Keratinocyte (primary cell): ENCODE measurements around the gene SLC12A3. TPM values are rescaled to one million over a fixed set of nuclear protein-coding genes. Genes with fewer than 3 reads are reported as not detected.

Experiments
- DNase-seq: peaks from one replicate; pipeline ENCODE4 v3.0.0-alpha.2; 2011; ENCODE audit warnings: low read depth, missing footprints, low spot score
- FAIRE-seq: peaks from 2 replicates; lab custom pipeline; 2011; peaks lifted over from hg19 to GRCh38; lab: Jason Lieb, UNC
- H2AFZ ChIP-seq: 2 replicates; pipeline ENCODE4 v1.6.0; 2012; ENCODE audit warnings: low read length, control low read depth, inconsistent platforms; ENCODE audit not compliant: control insufficient read depth
- H3K27ac ChIP-seq: 2 replicates; pipeline ENCODE4 v1.5.1; 2011; ENCODE audit warnings: low read length; ENCODE audit not compliant: control insufficient read depth, insufficient read depth
- H3K27me3 ChIP-seq: 3 replicates; pipeline ENCODE4 v1.6.0; 2011; ENCODE audit warnings: low read length; ENCODE audit not compliant: control insufficient read depth, insufficient read depth; ENCODE audit errors: extremely low read depth
- H3K36me3 ChIP-seq, 2 experiments: 2 replicates in 1 of 2; 3 replicates in 1 of 2; pipeline ENCODE4 v1.5.1; 2011; ENCODE audit warnings: low read length in 2 of 2, mild to moderate bottlenecking in 1 of 2; ENCODE audit not compliant: control insufficient read depth in 2 of 2, insufficient read depth in 2 of 2; ENCODE audit errors: extremely low read depth in 1 of 2
- H3K4me1 ChIP-seq: 3 replicates; pipeline ENCODE4 v1.5.1; 2011; ENCODE audit warnings: low read length; ENCODE audit not compliant: control insufficient read depth, insufficient read depth; ENCODE audit errors: extremely low read depth
- H3K4me2 ChIP-seq: 3 replicates; pipeline ENCODE4 v1.6.0; 2011; ENCODE audit warnings: low read depth, low read length; ENCODE audit not compliant: control insufficient read depth, insufficient read depth; ENCODE audit errors: extremely low read depth
- H3K4me3 ChIP-seq, 3 experiments: fragments of 200-600 bp in 1 of 3; sonication (generic) in 1 of 3; 2 replicates in 2 of 3; 3 replicates in 1 of 3; pipeline ENCODE4 v1.5.1; 2011 to 2016; ENCODE audit warnings: low read length in 3 of 3, mild to moderate bottlenecking in 3 of 3, control low read depth in 2 of 3, inconsistent platforms in 1 of 3, low read depth in 1 of 3, mixed read lengths in 1 of 3, mixed run types in 1 of 3, moderate library complexity in 1 of 3; ENCODE audit not compliant: control insufficient read depth in 2 of 3, insufficient read depth in 2 of 3; ENCODE audit errors: extremely low read depth in 1 of 3
- H3K79me2 ChIP-seq: 2 replicates; pipeline ENCODE4 v1.6.0; 2012; ENCODE audit warnings: low read length; ENCODE audit not compliant: control insufficient read depth, insufficient read depth
- H3K9ac ChIP-seq: 3 replicates; pipeline ENCODE4 v1.6.0; 2011; ENCODE audit warnings: low read length; ENCODE audit not compliant: control insufficient read depth, insufficient read depth; ENCODE audit errors: extremely low read depth
- H3K9me1 ChIP-seq: 3 replicates; pipeline ENCODE4 v1.6.0; 2011; ENCODE audit warnings: low read length; ENCODE audit not compliant: control insufficient read depth, insufficient read depth; ENCODE audit errors: extremely low read depth
- H3K9me3 ChIP-seq: 2 replicates; pipeline ENCODE4 v1.5.1; 2012; ENCODE audit warnings: low read depth, low read length; ENCODE audit not compliant: control insufficient read depth
- H4K20me1 ChIP-seq: 3 replicates; pipeline ENCODE4 v1.6.0; 2011; ENCODE audit warnings: low read length; ENCODE audit not compliant: control insufficient read depth, insufficient read depth; ENCODE audit errors: extremely low read depth
- EZH2 ChIP-seq: IDR thresholded peaks from one replicate; pipeline ENCODE4 v1.6.1; 2012; ENCODE audit warnings: inconsistent platforms, mild to moderate bottlenecking, low read length, moderate library complexity
- dilution Hi-C: fragments of 300-500 bp; cut with MboI; formaldehyde crosslinking; loops from one replicate; pipeline ENCODE4 v1.7.0; 2020; ENCODE audit warnings: low sequenced_read_pairs; ENCODE audit not compliant: extremely low pct_ligation_motif_present
- polyA plus RNA-seq, 5 experiments: library from polyadenylated mRNA; depleted of rRNA in 3 of 5; stranded (reverse) in 3 of 5; stranded (forward) in 1 of 5; unstranded in 1 of 5; fragments of >200 nt; gene quantifications; 1 replicate in 1 of 5; 2 replicates in 3 of 5; 3 replicates in 1 of 5; pipeline versions ENCODE4 v1.2.1 to v1.2.3, GENCODE V29; 2011 to 2012; ENCODE audit warnings: missing spikeins in 2 of 5, low read depth in 1 of 5, low replicate concordance in 1 of 5
- TF ChIP-seq, protein P1 (sequence below), 3 experiments: IDR thresholded peaks in 1 of 3; conservative IDR thresholded peaks in 1 of 3; optimal IDR thresholded peaks in 1 of 3; 2 replicates in 2 of 3; 3 replicates in 1 of 3; pipeline versions ENCODE3 to v1.5.1; 2011; ENCODE audit warnings: low read length in 3 of 3, mild to moderate bottlenecking in 3 of 3, moderate library complexity in 2 of 3, control low read depth in 1 of 3, inconsistent platforms in 1 of 3; ENCODE audit not compliant: insufficient read depth in 2 of 3; ENCODE audit errors: extremely low read depth in 1 of 3

The SLC12A3 gene
- polyA plus RNA-seq, 1 donor (not counting 4 experiments of a cell fraction or from before 2014, with no cell fraction given) = not detected

DNA sequence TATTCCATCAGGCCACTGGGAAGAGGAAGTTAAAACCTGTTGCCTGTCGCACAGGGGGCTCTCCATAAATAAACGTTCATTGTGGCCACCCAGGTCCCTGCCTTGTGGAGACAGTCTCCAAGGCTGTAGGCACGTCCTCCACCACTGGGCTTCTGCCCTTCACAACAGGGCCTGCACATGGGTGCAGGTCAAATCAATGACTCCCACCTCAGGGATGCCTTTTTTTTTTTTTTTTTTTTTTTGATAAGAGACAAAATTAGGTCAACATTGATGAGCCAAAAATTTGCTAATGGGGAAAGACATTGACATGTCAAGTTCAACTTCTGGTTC lies 12.6 kb upstream of the SLC12A3 start:
- Histone ChIP-seq H3K4me3 (no peak overlapping the region), H2AFZ (no peak overlapping the region), H3K4me1 (peaks cover 37% of the 10 kb centered on the region), H3K4me2 (no peak overlapping the region), H3K9me1 (no peaks in the 10 kb centered on the region), H3K36me3 (no peaks in the 10 kb centered on the region), H3K79me2 (no peaks in the 10 kb centered on the region), H3K27ac (no peak overlapping the region), H3K9ac (no peak overlapping the region), H3K27me3 (no peaks in the 10 kb centered on the region), H4K20me1 (no peaks in the 10 kb centered on the region), H3K9me3 (no peaks in the 10 kb centered on the region)
- DNase-seq (no peak), FAIRE-seq (no peak)
- TF ChIP-seq, protein P1, sequence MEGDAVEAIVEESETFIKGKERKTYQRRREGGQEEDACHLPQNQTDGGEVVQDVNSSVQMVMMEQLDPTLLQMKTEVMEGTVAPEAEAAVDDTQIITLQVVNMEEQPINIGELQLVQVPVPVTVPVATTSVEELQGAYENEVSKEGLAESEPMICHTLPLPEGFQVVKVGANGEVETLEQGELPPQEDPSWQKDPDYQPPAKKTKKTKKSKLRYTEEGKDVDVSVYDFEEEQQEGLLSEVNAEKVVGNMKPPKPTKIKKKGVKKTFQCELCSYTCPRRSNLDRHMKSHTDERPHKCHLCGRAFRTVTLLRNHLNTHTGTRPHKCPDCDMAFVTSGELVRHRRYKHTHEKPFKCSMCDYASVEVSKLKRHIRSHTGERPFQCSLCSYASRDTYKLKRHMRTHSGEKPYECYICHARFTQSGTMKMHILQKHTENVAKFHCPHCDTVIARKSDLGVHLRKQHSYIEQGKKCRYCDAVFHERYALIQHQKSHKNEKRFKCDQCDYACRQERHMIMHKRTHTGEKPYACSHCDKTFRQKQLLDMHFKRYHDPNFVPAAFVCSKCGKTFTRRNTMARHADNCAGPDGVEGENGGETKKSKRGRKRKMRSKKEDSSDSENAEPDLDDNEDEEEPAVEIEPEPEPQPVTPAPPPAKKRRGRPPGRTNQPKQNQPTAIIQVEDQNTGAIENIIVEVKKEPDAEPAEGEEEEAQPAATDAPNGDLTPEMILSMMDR (optimal IDR thresholded peaks at IDR 0.05 in 1 of 3, IDR thresholded peaks at IDR 0.05 in 1 of 3, conservative IDR thresholded peaks at IDR 0.05 in 1 of 3; ENCODE audit: extremely low read depth in 1 of 3, insufficient read depth in 2 of 3, low read length in 3 of 3) = no peak
- no peak for TF ChIP-seq EZH2
- dilution Hi-C loops = loop anchor here (25.0 kb wide), 1 partner anchor 90 kb away; no protein-coding TSS in a partner anchor

DNA sequence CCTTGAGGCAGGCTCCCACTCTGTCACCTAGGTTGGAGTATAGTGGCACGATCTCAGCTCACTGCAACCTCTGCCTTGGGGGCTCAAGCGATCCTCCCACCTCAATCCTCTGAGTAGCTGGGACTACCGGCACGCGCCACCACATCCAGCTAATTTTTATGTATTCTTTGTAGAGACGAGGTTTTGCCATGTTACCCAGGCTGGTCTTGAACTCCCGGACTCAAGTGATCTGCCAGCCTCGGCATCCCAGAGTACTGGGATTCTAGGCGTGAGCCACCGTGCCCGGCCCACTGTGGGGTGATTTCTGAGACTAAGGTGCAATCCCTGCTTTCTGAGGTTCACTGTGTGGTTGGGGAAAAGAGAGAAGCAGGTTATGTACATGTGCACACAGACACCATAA lies 12.0 kb upstream of the SLC12A3 start:
- H2AFZ ChIP-seq = no peak overlapping the region
- no peaks in the 10 kb centered on the region for H3K9me1 ChIP-seq
- peaks cover 32% of the 10 kb centered on the region for H3K4me1 ChIP-seq
- no peaks in the 10 kb centered on the region for H3K9me3 ChIP-seq
- H4K20me1 ChIP-seq = no peaks in the 10 kb centered on the region
- H3K27me3 ChIP-seq = no peaks in the 10 kb centered on the region
- no peaks in the 10 kb centered on the region for H3K36me3 ChIP-seq
- H3K27ac ChIP-seq = no peak overlapping the region
- dilution Hi-C loops = loop anchor here (25.0 kb wide), 1 partner anchor 91 kb away; no protein-coding TSS in a partner anchor
- H3K79me2 ChIP-seq = no peaks in the 10 kb centered on the region
- no peak overlapping the region for H3K4me3 ChIP-seq
- TF ChIP-seq, protein P1 (optimal IDR thresholded peaks at IDR 0.05 in 1 of 3, IDR thresholded peaks at IDR 0.05 in 1 of 3, conservative IDR thresholded peaks at IDR 0.05 in 1 of 3; ENCODE audit: extremely low read depth in 1 of 3, insufficient read depth in 2 of 3, low read length in 3 of 3) = no peak
- DNase-seq (no peak), FAIRE-seq (no peak)
- no peak overlapping the region for H3K4me2 ChIP-seq
- no peak overlapping the region for H3K9ac ChIP-seq
